H1 (cell line): ENCODE results near the gene TROAP. TPM values are rescaled to one million over a fixed set of nuclear protein-coding genes. Genes with fewer than 3 reads are reported as not detected.

Experiments
- CTCF ChIA-PET: fragments of 300-600 bp; sonication (Branson Sonifier 250); formaldehyde crosslinking; loops from one replicate; lab custom pipeline; 2021; ENCODE audit not compliant: partially characterized antibody; lab: Charles Lee
- POLR2A ChIA-PET: fragments of 300-600 bp; sonication (Branson Sonifier 250); formaldehyde crosslinking; loops from one replicate; lab custom pipeline; 2021; ENCODE audit warnings: inconsistent platforms; ENCODE audit not compliant: partially characterized antibody; lab: Charles Lee
- DNase-seq, 2 experiments: peaks; one replicate each; pipeline versions ENCODE4 v3.0.0 to v3.0.0-alpha.2; 2010 to 2022; ENCODE audit warnings: low spot score in 2 of 2, low read depth in 1 of 2, mixed read lengths in 1 of 2
- FAIRE-seq: peaks from 2 replicates; lab custom pipeline; 2011; peaks lifted over from hg19 to GRCh38; lab: Jason Lieb, UNC
- H2AFZ ChIP-seq: 2 replicates; pipeline ENCODE4 v1.8.1; 2012; ENCODE audit warnings: low read length, inconsistent platforms
- H2AK5ac ChIP-seq: 2 replicates; pipeline ENCODE4 v1.6.1; 2013; ENCODE audit warnings: low read depth, low read length
- H2BK120ac ChIP-seq: replicated peaks from 2 replicates; pipeline ENCODE3; 2013; ENCODE audit warnings: low read depth, low read length, inconsistent platforms
- H2BK12ac ChIP-seq: 2 replicates; pipeline ENCODE4 v1.6.1; 2013; ENCODE audit warnings: low read depth, low read length
- H2BK15ac ChIP-seq: 2 replicates; pipeline ENCODE4 v1.6.1; 2013; ENCODE audit warnings: low read length
- H2BK20ac ChIP-seq: 2 replicates; pipeline ENCODE4 v1.6.1; 2013; ENCODE audit warnings: low read length
- H2BK5ac ChIP-seq: 2 replicates; pipeline ENCODE4 v1.6.1; 2013; ENCODE audit warnings: low read depth, low read length
- H3K14ac ChIP-seq: 2 replicates; pipeline ENCODE4 v1.6.1; 2013; ENCODE audit warnings: inconsistent platforms; ENCODE audit not compliant: insufficient read length
- H3K18ac ChIP-seq: 2 replicates; pipeline ENCODE4 v1.6.1; 2013; ENCODE audit warnings: low read length; ENCODE audit errors: extremely low read depth
- H3K23ac ChIP-seq: 2 replicates; pipeline ENCODE4 v1.6.1; 2013; ENCODE audit warnings: inconsistent platforms; ENCODE audit not compliant: insufficient read length
- H3K23me2 ChIP-seq: 2 replicates; pipeline ENCODE4 v1.6.1; 2013; ENCODE audit warnings: low read depth, low read length
- H3K27ac ChIP-seq: 2 replicates; pipeline ENCODE4 v1.6.1; 2011; ENCODE audit warnings: low read depth, low read length, inconsistent platforms
- H3K27me3 ChIP-seq, 4 experiments: replicated peaks in 1 of 4; 1 replicate in 1 of 4; 2 replicates in 3 of 4; pipeline versions ENCODE4 v1.6.1 to v1.8.1; 2011 to 2013; ENCODE audit warnings: low read length in 3 of 4, mild to moderate bottlenecking in 3 of 4, inconsistent platforms in 2 of 4, mixed read lengths in 2 of 4, moderate library complexity in 1 of 4; ENCODE audit not compliant: control insufficient read depth in 3 of 4, insufficient read depth in 3 of 4; ENCODE audit errors: extremely low read depth in 1 of 4
- H3K36me3 ChIP-seq, 4 experiments: 2 replicates each; pipeline versions ENCODE4 v1.6.1 to v1.8.1; 2011 to 2013; ENCODE audit warnings: mild to moderate bottlenecking in 4 of 4, low read length in 3 of 4, moderate library complexity in 2 of 4, control low read depth in 1 of 4, inconsistent platforms in 1 of 4; ENCODE audit not compliant: insufficient read depth in 4 of 4, control insufficient read depth in 2 of 4
- H3K4ac ChIP-seq: replicated peaks from 2 replicates; pipeline ENCODE3; 2013; ENCODE audit warnings: low read length, low read depth, mixed read lengths, inconsistent platforms; ENCODE audit not compliant: insufficient read length
- H3K4me1 ChIP-seq, 4 experiments: replicated peaks in 1 of 4; 1 replicate in 1 of 4; 2 replicates in 3 of 4; pipeline versions ENCODE4 v1.6.1 to v1.8.1; 2011 to 2013; ENCODE audit warnings: low read length in 3 of 4, inconsistent platforms in 2 of 4, mixed read lengths in 1 of 4; ENCODE audit not compliant: insufficient read depth in 4 of 4, control insufficient read depth in 3 of 4
- H3K4me2 ChIP-seq, 2 experiments: 2 replicates each; pipeline versions ENCODE4 v1.6.1 to v1.8.1; 2011 to 2013; ENCODE audit warnings: low read depth in 2 of 2, low read length in 2 of 2, control low read depth in 1 of 2, inconsistent platforms in 1 of 2, mild to moderate bottlenecking in 1 of 2; ENCODE audit not compliant: insufficient read depth in 1 of 2
- H3K4me3 ChIP-seq, 4 experiments: fragments of 200-600, 300-600 bp in 1 of 4; sonication (generic), shearing (Covaris generic), sonication (Bioruptor Twin) in 1 of 4; 2 replicates each; pipeline versions ENCODE4 v1.5.1 to v1.8.1; 2011 to 2016; ENCODE audit warnings: low read length in 4 of 4, low read depth in 3 of 4, control low read depth in 2 of 4, inconsistent platforms in 2 of 4, mild to moderate bottlenecking in 2 of 4, mixed read lengths in 1 of 4, moderate library complexity in 1 of 4; ENCODE audit not compliant: insufficient read depth in 2 of 4; ENCODE audit errors: extremely low read depth in 1 of 4
- H3K56ac ChIP-seq: replicated peaks from 2 replicates; pipeline ENCODE3; 2013; ENCODE audit warnings: low read depth, mild to moderate bottlenecking, mixed read lengths, low read length, inconsistent platforms; ENCODE audit not compliant: insufficient read length
- H3K79me1 ChIP-seq: 2 replicates; pipeline ENCODE4 v1.6.1; 2013; ENCODE audit warnings: low read depth, low read length, control low read depth
- H3K79me2 ChIP-seq, 2 experiments: 2 replicates each; pipeline versions ENCODE4 v1.6.1 to v1.8.1; 2012 to 2013; ENCODE audit warnings: low read length in 2 of 2, mild to moderate bottlenecking in 2 of 2, inconsistent platforms in 1 of 2; ENCODE audit not compliant: insufficient read depth in 2 of 2, control insufficient read depth in 1 of 2
- H3K9ac ChIP-seq, 4 experiments: replicated peaks in 1 of 4; 1 replicate in 1 of 4; 2 replicates in 3 of 4; pipeline versions ENCODE4 v1.6.1 to v1.8.1; 2011 to 2013; ENCODE audit warnings: low read depth in 3 of 4, low read length in 3 of 4, control low read depth in 2 of 4, mild to moderate bottlenecking in 2 of 4, moderate library complexity in 2 of 4, inconsistent platforms in 1 of 4; ENCODE audit errors: extremely low read depth in 1 of 4
- H3K9me3 ChIP-seq, 2 experiments: 2 replicates each; pipeline versions ENCODE4 v1.6.1 to v1.8.1; 2012 to 2013; ENCODE audit warnings: mild to moderate bottlenecking in 2 of 2, moderate library complexity in 2 of 2, control low read depth in 1 of 2, inconsistent platforms in 1 of 2, low read depth in 1 of 2, low read length in 1 of 2, mixed read lengths in 1 of 2; ENCODE audit not compliant: insufficient read depth in 2 of 2
- H4K20me1 ChIP-seq, 2 experiments: replicated peaks in 1 of 2; 2 replicates each; pipeline versions ENCODE3 to v1.8.1; 2011 to 2013; ENCODE audit warnings: inconsistent platforms in 2 of 2, low read length in 2 of 2, mild to moderate bottlenecking in 1 of 2; ENCODE audit not compliant: insufficient read depth in 2 of 2, control insufficient read depth in 1 of 2
- H4K5ac ChIP-seq: 2 replicates; pipeline ENCODE4 v1.6.1; 2013; ENCODE audit warnings: low read length, low read depth, mixed read lengths, inconsistent platforms; ENCODE audit not compliant: insufficient read length
- H4K8ac ChIP-seq: 2 replicates; pipeline ENCODE4 v1.8.0; 2013; ENCODE audit warnings: mild to moderate bottlenecking, moderate library complexity, low read length, inconsistent platforms; ENCODE audit not compliant: insufficient read depth; ENCODE audit errors: extremely low read depth
- H4K91ac ChIP-seq: replicated peaks from 2 replicates; pipeline ENCODE3; 2013; ENCODE audit warnings: low read length, mixed read lengths, inconsistent platforms; ENCODE audit not compliant: insufficient read length
- ASH2L ChIP-seq: fragments of 200-600, 300-600 bp; sonication (generic); IDR thresholded peaks from one replicate; pipeline ENCODE4 v1.7.1; 2017; ENCODE audit warnings: low read length
- RNF2 ChIP-seq: fragments of 200-900, 300-1000 bp; sonication (generic); IDR thresholded peaks from 2 replicates; pipeline ENCODE4 v1.7.1; 2016; ENCODE audit warnings: borderline replicate concordance, low read depth, mild to moderate bottlenecking, antibody characterized with exemption, low read length; ENCODE audit not compliant: poor library complexity, severe bottlenecking; ENCODE audit errors: missing control alignments
- ZNF274 ChIP-seq: IDR thresholded peaks from 2 replicates; pipeline ENCODE4 v1.7.0; 2012; ENCODE audit warnings: low read length, borderline replicate concordance; ENCODE audit errors: extremely low read depth
- WGBS, 2 experiments: shearing (Covaris generic) in 1 of 2; methylation state at CpG; one replicate each; pipeline versions ENCODE4 v1.1.6 to v1.1.7; 2013 to 2015; ENCODE audit warnings: low lambda C conversion rate in 2 of 2, mixed read lengths in 2 of 2, inconsistent platforms in 1 of 2, low coverage in 1 of 2, missing lambda C conversion rate in 1 of 2; ENCODE audit not compliant: insufficient replicate concordance in 2 of 2, insufficient coverage in 1 of 2, insufficient read length in 1 of 2; ENCODE audit errors: extremely low coverage in 1 of 2, missing lambda C conversion rate in 1 of 2; 5-methylcytosine and 5-hydroxymethylcytosine counted together
- polyA plus RNA-seq, 7 experiments: library from polyadenylated mRNA; depleted of rRNA in 3 of 7; stranded (reverse) in 5 of 7; unstranded in 2 of 7; fragments of >200 nt in 5 of 7; fragments of 200-250 nt in 2 of 7; gene quantifications; 1 replicate in 5 of 7; 2 replicates in 1 of 7; 4 replicates in 1 of 7; pipeline versions ENCODE4 v1.2.1 to v1.2.3, GENCODE V29; 2011 to 2013; ENCODE audit warnings: missing spikeins in 2 of 7, mixed read lengths in 2 of 7
- total RNA-seq: library from RNA; stranded (reverse); fragmentation: NEBNext Ultra II Directional; extraction: Animal tissue kit (Norgen Biotek cat#: 25700); gene quantifications from 2 replicates; pipeline ENCODE4 v1.2.1, GENCODE V29; 2021
- TF ChIP-seq, protein P1 (sequence below): IDR thresholded peaks from 2 replicates; pipeline ENCODE4 v1.6.1; 2011; ENCODE audit warnings: low read length, improper control_type of control experiment

Gene TROAP
- total and polyA plus RNA-seq, 2 of the 8 experiments (the other 6 are each of a cell fraction or from before 2014, with no cell fraction given) = 36.7 to 52.0 TPM

DNA sequence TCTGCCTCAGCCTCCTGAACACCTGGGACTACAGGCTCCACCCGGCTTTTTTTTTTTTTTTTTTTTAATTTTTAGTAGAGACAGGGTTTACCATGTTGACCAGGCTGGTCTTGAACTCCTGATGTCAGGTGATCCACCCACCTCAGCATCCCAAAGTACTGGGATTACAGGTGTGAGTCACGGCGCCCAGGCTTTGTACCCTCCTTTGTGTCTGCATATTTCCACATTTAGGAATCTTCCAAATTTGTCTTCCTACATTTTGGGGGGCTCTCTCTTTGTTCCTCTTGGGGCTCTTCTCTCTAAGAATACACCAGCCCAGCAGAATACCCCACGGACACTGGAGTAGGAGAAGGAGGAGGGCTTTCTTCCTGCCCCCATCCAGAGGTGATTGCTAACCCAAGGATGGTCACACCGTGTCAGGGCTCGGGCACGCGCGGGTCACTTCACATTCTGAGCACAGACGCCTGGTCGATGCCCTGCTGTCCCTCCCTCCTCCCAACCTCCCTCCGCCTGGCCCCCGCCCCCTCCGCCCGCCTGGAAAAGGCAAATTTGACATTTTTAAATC, 21.5 kb downstream of the TROAP start:
- H3K4me1 ChIP-seq = peaks cover 4 to 41% (median 26%) of the 10 kb centered on the region in 4 experiments
- H3K9ac ChIP-seq = no peak overlapping the region
- CTCF ChIA-PET = interaction anchor here (0.6 to 4.0 kb wide), 7 partner anchors 9 to 350 kb away, joined by 3 to 147 read pairs (median 5); partner anchors contain the start of gene PRPH
- no peaks in the 10 kb centered on the region for H3K9me3 ChIP-seq
- no peak overlapping the region for H2BK5ac ChIP-seq
- H3K79me1 ChIP-seq = no peaks in the 10 kb centered on the region
- H3K4me2 ChIP-seq = peak overlapping the region; percentile 45 to 80
- H3K14ac ChIP-seq = no peak overlapping the region
- no peak overlapping the region for H2BK12ac ChIP-seq
- POLR2A ChIA-PET = interaction anchor here (4.0 kb wide), 1 partner anchor 11 kb away, joined by 31 read pairs; no protein-coding TSS in a partner anchor
- no peak overlapping the region for H3K56ac ChIP-seq
- FAIRE-seq = no peak
- no peak overlapping the region for H3K23ac ChIP-seq
- H2BK120ac ChIP-seq = no peak overlapping the region
- H2AFZ ChIP-seq = no peak overlapping the region
- no peak for TF ChIP-seq ZNF274
- peak; percentile 7 for TF ChIP-seq RNF2
- TF ChIP-seq, protein P1, sequence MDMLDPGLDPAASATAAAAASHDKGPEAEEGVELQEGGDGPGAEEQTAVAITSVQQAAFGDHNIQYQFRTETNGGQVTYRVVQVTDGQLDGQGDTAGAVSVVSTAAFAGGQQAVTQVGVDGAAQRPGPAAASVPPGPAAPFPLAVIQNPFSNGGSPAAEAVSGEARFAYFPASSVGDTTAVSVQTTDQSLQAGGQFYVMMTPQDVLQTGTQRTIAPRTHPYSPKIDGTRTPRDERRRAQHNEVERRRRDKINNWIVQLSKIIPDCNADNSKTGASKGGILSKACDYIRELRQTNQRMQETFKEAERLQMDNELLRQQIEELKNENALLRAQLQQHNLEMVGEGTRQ = no peak
- TF ChIP-seq ASH2L = no peak
- H4K20me1 ChIP-seq = peaks cover 13 to 19% of the 10 kb centered on the region in 2 experiments
- peak overlapping the region in 1 of 4 experiments; percentile 69; a peak in 2 of 8 replicates for H3K4me3 ChIP-seq
- WGBS, 2 experiments = 10% methylated on average over 3 of the region's 15 CpGs; no CpG with 5 or more reads in 1 of the 2 experiments
- DNase-seq = peak in 1 of 2 experiments; percentile 56
- H2BK15ac ChIP-seq = no peak overlapping the region
- no peak overlapping the region for H3K27ac ChIP-seq
- H4K8ac ChIP-seq = no peak overlapping the region; the same call in 1 of the 2 replicates
- no peak overlapping the region for H3K4ac ChIP-seq
- no peaks in the 10 kb centered on the region for H3K79me2 ChIP-seq
- no peak overlapping the region for H2BK20ac ChIP-seq
- no peak overlapping the region for H2AK5ac ChIP-seq
- peaks cover 70 to 99% (median 96%) of the 10 kb centered on the region in 4 experiments for H3K27me3 ChIP-seq
- no peak overlapping the region for H4K91ac ChIP-seq
- peaks cover 9% of the 10 kb centered on the region for H3K23me2 ChIP-seq
- no peaks in the 10 kb centered on the region; a peak in 1 of 8 replicates for H3K36me3 ChIP-seq
- H3K18ac ChIP-seq = no peak overlapping the region; the same call in 1 of the 2 replicates
- H4K5ac ChIP-seq = no peak overlapping the region
